ENCODE results near the gene DHODH. TPM values are rescaled to one million over a fixed set of nuclear protein-coding genes. Genes with fewer than 3 reads are reported as not detected.

Gene DHODH
- total and polyA plus RNA-seq, 2 experiments from 2014 or later, result 10.7 to 15.1 TPM

- TF ChIP-seq ZNF462 (CRISPR knock-in tag; IDR thresholded peaks at IDR 0.05), result no peak
- no peak for TF ChIP-seq NANOG (IDR thresholded peaks at IDR 0.05; ENCODE audit: borderline replicate concordance)
- no peak for TF ChIP-seq REST (IDR thresholded peaks at IDR 0.05; ENCODE audit: unreplicated experiment)
- TF ChIP-seq ZNF331 (CRISPR knock-in tag; IDR thresholded peaks at IDR 0.05; ENCODE audit: low read depth), result no peak
Measured at GRCh38 chr16:72036098-72036497, 27.6 kb downstream of the DHODH start (continued).

- ATAC-seq (no peak), DNase-seq (ENCODE audit: low spot score) (no peak)
- Histone ChIP-seq H3K4me3 (no peak overlapping the region), H2AFZ (no peak overlapping the region), H4K20me1 (replicated peaks; ENCODE audit: insufficient read depth) (no peaks in the 10 kb centered on the region), H3K4me1 (ENCODE audit: insufficient read depth) (no peaks in the 10 kb centered on the region), H3F3A (replicated peaks; ENCODE audit: low read depth) (no peaks in the 10 kb centered on the region), H3K27ac (ENCODE audit: low read depth) (no peak overlapping the region), H3K4me2 (no peak overlapping the region), H3K79me2 (replicated peaks; ENCODE audit: insufficient read depth) (no peaks in the 10 kb centered on the region), H3K9me2 (ENCODE audit: insufficient read depth) (no peaks in the 10 kb centered on the region), H3K27me3 (ENCODE audit: insufficient read depth) (no peaks in the 10 kb centered on the region), H3K36me3 (ENCODE audit: insufficient read depth) (no peaks in the 10 kb centered on the region)
- H3K9me3 Mint-ChIP-seq, result no peaks in the 10 kb centered on the region
- H3K36me3 Mint-ChIP-seq (ENCODE audit: low read depth), result no peaks in the 10 kb centered on the region
- H3K4me3 Mint-ChIP-seq, result no peak overlapping the region
- no peak overlapping the region for H3K27ac Mint-ChIP-seq
- H3K4me1 Mint-ChIP-seq, result no peaks in the 10 kb centered on the region
- peaks cover 4% of the 10 kb centered on the region for H3K27me3 Mint-ChIP-seq (ENCODE audit: insufficient read depth, low read depth, poor library complexity)
- TF ChIP-seq JUNB (IDR thresholded peaks at IDR 0.05; ENCODE audit: unreplicated experiment) (no peak), CREB1 (CRISPR knock-in tag; IDR thresholded peaks at IDR 0.05; ENCODE audit: low read depth) (no peak), NANOG (IDR thresholded peaks at IDR 0.05; ENCODE audit: borderline replicate concordance) (no peak), EZH2phosphoT487 (IDR thresholded peaks at IDR 0.05; ENCODE audit: unreplicated experiment) (no peak), STAT1 (IDR thresholded peaks at IDR 0.05; ENCODE audit: unreplicated experiment) (no peak), ZNF331 (CRISPR knock-in tag; IDR thresholded peaks at IDR 0.05; ENCODE audit: low read depth) (no peak), POLR2AphosphoS5 (IDR thresholded peaks at IDR 0.05; ENCODE audit: low read depth) (no peak), CTCF (conservative IDR thresholded peaks at IDR 0.05; ENCODE audit: low read depth in 2 of 2) (no peak), ZNF114 (CRISPR knock-in tag; IDR thresholded peaks at IDR 0.05) (no peak)
Measured at GRCh38 chr16:72042157-72042660, 33.7 kb downstream of the DHODH start.
